ENCODE results near the gene CAST.

DNA sequence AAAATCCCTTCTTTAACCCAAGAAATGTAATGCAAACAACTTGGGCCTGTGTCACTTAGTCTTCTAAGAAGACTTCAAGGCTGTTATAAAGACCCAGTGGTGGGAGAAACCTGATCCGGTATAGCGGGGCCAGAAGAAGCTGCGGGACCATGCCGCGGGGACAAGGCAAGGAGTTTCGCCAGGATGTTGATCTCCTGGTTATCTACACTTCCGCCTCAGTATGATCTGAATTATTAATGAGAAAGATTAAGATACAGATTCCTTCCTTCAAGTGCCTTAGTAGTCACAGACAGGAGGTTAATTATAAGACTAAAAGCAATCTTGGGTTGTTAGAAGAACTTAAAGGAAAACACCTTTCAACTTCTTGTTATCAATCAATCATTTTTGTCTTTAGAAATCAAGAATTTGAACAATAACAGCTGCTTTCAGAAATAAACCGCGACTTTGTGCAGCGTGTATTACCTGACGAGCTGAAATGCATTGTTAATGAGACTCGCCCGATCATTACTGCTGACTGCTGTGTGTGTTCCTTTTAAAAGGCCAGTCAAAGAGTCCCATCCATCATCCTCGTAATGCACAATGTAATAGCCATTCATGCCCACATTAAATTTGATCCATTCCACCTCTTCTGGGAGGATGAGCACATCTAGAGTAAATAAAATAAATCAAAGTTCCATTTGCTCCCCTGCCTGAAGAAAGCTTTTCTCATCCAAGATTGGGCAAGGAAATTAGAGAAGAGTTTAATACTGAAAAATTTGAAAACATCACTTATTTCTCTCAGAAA lies 123.3 kb downstream of the CAST start:
- TF ChIP-seq, protein P1, sequence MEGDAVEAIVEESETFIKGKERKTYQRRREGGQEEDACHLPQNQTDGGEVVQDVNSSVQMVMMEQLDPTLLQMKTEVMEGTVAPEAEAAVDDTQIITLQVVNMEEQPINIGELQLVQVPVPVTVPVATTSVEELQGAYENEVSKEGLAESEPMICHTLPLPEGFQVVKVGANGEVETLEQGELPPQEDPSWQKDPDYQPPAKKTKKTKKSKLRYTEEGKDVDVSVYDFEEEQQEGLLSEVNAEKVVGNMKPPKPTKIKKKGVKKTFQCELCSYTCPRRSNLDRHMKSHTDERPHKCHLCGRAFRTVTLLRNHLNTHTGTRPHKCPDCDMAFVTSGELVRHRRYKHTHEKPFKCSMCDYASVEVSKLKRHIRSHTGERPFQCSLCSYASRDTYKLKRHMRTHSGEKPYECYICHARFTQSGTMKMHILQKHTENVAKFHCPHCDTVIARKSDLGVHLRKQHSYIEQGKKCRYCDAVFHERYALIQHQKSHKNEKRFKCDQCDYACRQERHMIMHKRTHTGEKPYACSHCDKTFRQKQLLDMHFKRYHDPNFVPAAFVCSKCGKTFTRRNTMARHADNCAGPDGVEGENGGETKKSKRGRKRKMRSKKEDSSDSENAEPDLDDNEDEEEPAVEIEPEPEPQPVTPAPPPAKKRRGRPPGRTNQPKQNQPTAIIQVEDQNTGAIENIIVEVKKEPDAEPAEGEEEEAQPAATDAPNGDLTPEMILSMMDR (IDR thresholded peaks at IDR 0.05), result no peak
- TF ChIP-seq POLR2AphosphoS5 (IDR thresholded peaks at IDR 0.05) (no peak), EP300 (IDR thresholded peaks at IDR 0.05) (no peak)

Data from stomach (tissue), 4 donors.